HG03108 (cell line): ENCODE measurements around the gene TPP2.

Experiments used
- ATAC-seq: cut with Tn5 transposase; IDR thresholded peaks from one replicate; pipeline ENCODE4 v1.9.1; 2021; ENCODE audit warnings: moderate library complexity; ENCODE audit not compliant: unreplicated experiment

TPP2 gene

DNA sequence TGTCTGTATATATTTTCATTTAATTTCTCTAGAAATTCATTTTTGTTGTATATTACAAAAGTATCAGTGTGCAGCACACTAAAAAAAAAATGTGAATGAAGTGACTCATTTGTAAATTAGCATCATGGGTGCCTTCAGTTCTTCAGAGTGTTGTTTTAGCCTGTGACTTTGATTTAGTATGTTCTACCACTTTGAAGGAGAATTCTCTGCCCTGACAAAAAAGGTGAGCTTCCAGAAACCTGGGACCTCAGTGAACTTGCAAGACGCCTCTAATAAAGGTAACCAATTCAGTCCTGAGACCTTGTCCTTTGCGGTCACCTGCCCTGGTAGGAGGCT, 95.7 kb downstream of the TPP2 start:
- ATAC-seq: no peak

DNA sequence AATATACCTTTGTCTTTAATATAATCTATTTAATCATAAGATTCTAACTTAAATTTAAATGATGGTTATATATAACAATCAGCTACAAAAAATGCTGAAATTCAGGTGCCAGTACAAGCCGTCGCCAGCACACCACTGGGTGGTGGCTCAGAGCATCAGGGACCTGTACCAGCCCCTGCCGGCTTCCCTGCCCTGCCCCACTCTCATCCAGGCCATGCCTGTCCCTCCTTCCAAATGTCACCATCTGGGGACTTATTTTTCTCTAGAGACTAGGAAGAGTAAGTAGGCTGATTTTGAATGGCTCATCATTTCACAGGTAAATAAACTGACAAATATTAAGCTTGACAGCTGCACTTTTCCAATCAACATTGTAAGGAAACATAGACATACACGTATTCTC, 96.5 kb downstream of the TPP2 start:
- no peak for ATAC-seq

DNA sequence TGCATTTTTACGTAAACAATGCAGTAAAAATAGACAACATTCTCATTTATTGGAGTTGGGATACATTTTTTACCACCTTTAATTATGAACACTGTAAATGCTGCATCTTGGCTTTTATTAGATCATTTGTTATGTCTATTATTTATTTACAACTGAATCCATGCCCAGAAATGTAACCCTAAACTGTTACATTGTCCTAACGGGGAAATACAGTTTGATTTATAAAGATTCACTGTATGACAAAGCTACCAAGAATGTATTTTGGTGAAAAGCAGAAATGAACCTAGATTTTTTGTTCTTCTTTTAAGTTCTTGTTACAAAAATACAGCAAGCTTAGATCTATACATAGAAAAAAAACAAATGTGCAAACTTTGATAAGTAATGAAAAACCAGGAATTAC, 97.0 kb downstream of the TPP2 start:
- no peak for ATAC-seq

DNA sequence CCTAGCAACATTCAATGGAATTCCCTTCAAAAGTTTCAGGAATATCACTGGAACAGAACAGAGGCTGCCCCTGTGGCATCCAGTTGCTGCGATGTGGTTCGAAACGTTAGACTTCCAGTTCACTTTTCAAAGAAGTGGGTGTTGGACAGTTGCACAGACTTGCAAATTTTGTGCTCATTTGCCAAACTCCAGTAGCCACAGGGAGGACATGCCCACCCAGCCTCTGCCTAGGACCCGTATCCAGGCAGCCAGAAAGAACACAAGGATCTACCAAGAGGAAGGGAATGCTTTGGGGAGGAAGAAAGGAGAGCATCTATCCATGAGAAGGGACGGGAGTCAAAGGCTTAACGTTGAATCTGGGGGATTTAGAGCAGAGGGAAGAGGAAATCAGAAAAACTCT, 98.2 kb downstream of the TPP2 start, which contains the start of gene METTL21C:
METTL21C (minus strand) TSS at position 108 of the 400 bp plus-strand sequence. CDS start 546 bp downstream, outside the sequence.
- ATAC-seq: no peak

DNA sequence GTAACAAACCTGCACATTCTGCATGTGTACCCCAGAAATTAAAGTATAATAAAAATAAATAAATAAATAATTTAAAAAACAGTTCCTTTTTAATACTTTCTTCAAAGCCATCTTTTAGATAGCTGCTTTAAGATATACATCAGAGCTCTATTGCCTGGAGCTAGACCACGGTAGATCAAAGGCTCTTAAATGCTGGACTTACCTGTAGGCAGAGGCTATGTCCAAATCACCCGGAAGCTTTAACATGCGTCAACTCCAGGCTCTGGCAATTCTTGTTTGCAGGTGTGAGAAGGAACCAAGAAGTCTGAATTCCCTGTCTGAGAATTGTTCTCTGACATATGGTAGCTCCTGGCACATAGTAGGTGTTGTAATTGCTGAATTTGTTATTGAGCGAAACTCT, 99.7 kb downstream of the TPP2 start:
- no peak for ATAC-seq

DNA sequence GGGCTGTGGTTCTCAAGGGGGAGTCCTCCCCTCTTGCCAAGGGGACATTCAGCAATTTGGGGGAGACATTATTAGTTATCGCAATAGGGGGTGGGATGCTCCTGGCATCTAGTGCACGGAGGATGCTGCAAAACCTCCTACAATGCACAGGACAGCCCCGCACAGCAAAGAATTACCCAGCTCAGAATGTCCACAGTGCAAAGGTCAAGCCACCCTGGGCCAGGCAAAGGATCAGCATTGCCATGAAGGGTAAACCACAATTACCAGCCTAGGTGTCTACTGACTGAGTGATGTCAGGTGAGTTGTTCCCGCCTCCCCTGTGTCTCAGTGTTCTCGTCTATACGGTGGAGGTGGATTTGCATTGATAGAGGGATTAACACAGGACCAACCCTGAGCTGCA, 100.5 kb downstream of the TPP2 start:
- no peak for ATAC-seq

- no peak for ATAC-seq
These were observed 101.3 kb downstream of the TPP2 start for GRCh38 chr13:102697929-102698648.

DNA sequence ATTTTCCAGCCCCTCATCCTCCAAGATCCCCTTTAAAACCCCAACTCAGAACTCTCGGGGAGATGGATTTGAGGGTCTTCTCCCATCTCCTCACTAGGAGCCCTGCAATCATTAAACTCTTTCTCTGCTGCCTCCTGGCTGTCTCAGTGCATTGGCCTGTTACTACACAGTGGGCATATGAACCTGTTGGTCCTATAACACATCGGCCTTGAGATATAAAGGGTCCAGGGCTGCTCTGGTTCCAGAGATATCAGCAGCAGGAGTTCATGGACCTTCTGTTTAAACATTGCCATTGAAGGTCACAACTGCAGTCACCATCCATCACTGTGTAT, 101.8 kb downstream of the TPP2 start:
- no peak for ATAC-seq

GRCh38 chr13:102699504-102699903, 102.7 kb downstream of the TPP2 start:
- ATAC-seq: no peak

GRCh38 chr13:102700088-102701031, 103.6 kb downstream of the TPP2 start:
- ATAC-seq: no peak

GRCh38 chr13:102701331-102701730, 104.5 kb downstream of the TPP2 start:
- no peak for ATAC-seq

- no peak for ATAC-seq
These were observed 106.4 kb downstream of the TPP2 start for GRCh38 chr13:102702965-102703725.

- no peak for ATAC-seq
These were observed 106.9 kb downstream of the TPP2 start for GRCh38 chr13:102703726-102704035.

DNA sequence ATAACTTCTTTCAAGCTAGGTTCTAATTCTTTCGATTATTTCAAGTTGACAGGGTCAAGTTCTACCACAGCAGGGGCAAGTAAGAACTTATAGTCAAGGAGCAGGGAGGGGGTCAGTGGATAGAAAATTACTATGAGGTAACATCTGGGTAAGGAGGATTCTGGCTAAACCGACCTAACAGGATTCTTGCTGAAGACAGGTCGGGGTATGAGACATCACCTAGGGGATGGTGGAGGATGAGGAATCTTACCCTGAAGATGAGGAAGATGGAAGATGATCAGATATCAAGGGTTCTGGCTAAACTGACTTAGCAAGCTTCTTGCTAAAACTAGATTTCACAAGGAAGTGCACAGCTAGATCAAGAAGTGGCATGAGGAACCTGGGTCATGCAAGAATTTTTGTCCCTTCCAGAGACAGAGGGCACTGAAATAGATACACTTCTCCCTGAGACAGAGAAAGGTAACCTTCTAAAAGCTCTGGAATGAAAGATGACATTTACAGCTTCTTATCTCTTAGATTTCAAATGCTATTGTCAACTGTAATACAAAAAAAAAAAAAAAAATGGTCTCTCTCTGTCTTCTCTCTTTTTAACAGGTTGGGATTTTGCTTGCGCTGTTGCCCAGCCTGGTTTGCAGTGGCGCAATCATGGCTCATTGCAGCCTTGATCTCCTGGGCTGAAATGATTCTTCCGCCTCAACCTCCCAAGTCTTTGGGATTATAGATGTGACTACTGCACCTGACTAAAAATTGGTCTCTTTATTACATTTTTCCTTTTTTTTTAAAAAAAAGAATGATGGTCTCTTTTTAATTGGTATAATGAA, 107.7 kb downstream of the TPP2 start:
- no peak for ATAC-seq

GRCh38 chr13:102707467-102707866, 110.7 kb downstream of the TPP2 start:
- no peak for ATAC-seq

DNA sequence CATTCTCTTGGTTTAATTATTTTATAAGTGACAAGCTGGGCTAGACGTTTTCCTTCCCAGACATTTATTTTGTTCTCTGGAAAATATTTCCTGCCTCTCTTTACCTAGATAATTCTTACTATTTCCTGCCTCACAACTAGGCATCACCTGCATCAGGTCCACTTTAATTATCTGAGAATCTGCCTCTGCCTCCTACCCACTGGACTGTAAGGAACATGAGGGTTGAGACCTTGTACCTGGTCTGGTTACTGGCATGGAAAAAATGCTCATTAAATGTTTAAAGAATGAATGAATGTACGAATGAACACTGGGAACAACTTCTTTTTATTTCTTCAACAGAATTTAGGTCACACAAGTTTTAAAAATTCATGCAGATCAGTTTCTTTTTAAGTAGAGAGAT, 111.4 kb downstream of the TPP2 start:
- ATAC-seq: no peak

- ATAC-seq: no peak
These were observed 112.2 kb downstream of the TPP2 start for GRCh38 chr13:102708991-102709390.

DNA sequence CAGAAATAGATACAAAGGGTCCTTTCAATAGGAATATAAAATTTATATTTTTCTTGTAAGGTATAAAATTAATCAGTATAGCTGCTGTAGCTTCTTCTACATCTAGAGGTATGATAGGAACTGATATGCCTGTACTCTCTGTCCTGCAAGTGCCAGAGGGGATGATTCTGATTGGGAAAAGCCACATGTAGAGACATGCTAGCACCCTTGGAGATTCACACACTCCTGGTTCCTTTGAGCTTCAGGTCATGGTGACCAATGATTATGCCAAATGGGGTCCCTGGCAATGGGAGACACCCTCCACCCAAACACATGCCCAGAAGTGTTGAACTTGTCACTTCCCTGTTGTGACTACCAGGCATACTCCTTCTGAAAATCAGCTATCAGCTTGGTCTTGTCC, 112.8 kb downstream of the TPP2 start:
- ATAC-seq: no peak

DNA sequence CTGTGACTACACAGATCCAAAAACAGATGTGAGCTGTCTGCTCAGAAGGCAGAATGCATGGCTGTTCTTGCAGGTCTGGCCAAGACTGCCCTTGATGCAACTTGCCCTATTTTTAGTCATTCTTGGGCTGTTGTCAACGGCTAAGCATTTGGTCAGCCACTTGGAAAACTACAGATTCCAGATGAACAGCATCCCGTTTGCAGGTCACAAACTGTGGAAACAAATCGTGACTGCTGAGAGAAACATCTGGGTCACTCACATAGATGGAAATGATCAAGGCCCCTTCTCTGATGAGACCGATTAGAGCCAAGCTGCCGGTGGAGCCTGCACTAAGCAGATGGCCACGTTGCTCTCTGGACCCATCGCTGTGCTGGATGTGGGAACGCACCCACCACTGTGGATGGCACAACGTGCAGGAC, 113.5 kb downstream of the TPP2 start:
- no peak for ATAC-seq

DNA sequence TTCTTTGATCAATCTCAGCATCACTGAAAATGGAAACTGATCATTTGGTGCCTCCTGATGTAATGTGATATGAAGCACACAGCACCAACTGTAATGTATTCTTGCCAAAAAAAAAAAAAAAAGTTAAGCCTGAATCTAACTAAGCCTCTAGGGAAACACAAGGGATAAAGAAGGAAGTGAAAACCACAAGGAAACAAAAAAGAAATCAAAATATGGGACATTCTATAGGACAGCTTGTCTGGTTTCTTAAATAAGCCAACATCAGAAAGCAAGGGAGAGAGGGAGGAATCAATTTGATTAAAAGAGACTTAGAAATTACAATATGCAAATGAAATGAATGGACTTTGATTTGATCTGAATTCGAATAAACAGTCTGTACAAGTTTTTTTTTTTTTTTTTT, 118.7 kb downstream of the TPP2 start:
- no peak for ATAC-seq

DNA sequence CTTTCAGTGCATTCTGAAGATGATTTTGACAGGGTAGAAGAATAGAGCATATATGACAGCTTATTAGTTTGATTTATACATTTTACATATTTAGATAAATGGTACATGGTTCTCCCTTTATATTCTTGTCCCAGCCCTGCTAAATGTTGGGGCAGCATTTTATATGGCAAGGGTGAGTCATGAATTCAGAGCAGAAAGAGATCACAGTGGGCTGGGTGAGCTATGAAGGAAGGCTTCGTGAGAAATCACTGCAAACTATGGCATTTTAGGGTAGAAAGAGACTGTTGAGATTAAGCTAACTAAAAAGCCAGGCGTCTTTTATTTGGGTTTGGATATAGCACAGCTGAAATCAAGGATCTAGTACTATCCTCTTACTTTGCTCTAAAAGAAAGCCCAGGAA, 122.0 kb downstream of the TPP2 start:
- ATAC-seq: no peak
